GM12878 (cell line): ENCODE results near the gene HSD3B2. TPM values are rescaled to one million over a fixed set of nuclear protein-coding genes. Genes with fewer than 3 reads are reported as not detected.

Experiments used
- ATAC-seq: fragments of 200-7000 bp; cut with Tn5 transposase; 3 replicates; pipeline ENCODE4 v1.9.1; 2020; ENCODE audit warnings: mild to moderate bottlenecking, moderate library complexity
- BruUV-seq: library from RNA; stranded (reverse); fragments of 400-500 nt; replicated peaks from 2 replicates; lab custom pipeline; 2021; lab: Mats Ljungman, UMichigan
- CTCF ChIA-PET: fragments of 300-600 bp; sonication (Branson Sonifier 250); formaldehyde crosslinking; extraction: SDS; loops from one replicate; lab custom pipeline; 2021; ENCODE audit warnings: inconsistent platforms; lab: Yijun Ruan, JAX
- POLR2A ChIA-PET: fragments of 350-600 bp; formaldehyde crosslinking; extraction: SDS; loops from one replicate; lab custom pipeline; 2021; ENCODE audit warnings: inconsistent platforms; lab: Charles Lee
- RAD21 ChIA-PET: fragments of 300-600 bp; sonication (Branson Sonifier 250); formaldehyde crosslinking; loops from one replicate; lab custom pipeline; 2023; ENCODE audit warnings: antibody characterized with exemption; ENCODE audit not compliant: unreplicated experiment; lab: Charles Lee
- SMC1A ChIA-PET: fragments of 300-600 bp; sonication (Branson Sonifier 250); formaldehyde crosslinking; loops from one replicate; lab custom pipeline; 2023; ENCODE audit not compliant: unreplicated experiment, uncharacterized antibody; lab: Charles Lee
- DNase-seq: peaks from one replicate; pipeline ENCODE4 v3.0.0-alpha.2; 2011; ENCODE audit warnings: low read depth, low spot score
- FAIRE-seq: peaks from 3 replicates; lab custom pipeline; 2011; peaks lifted over from hg19 to GRCh38; lab: Jason Lieb, UNC
- H2AFZ ChIP-seq: 2 replicates; pipeline ENCODE4 v1.6.0; 2011; ENCODE audit warnings: low read depth, low read length, control low read depth; ENCODE audit not compliant: control insufficient read depth
- H3K27ac ChIP-seq: 2 replicates; pipeline ENCODE4 v1.5.1; 2011; ENCODE audit warnings: control low read depth; ENCODE audit not compliant: control insufficient read depth, insufficient read depth
- H3K27me3 ChIP-seq, 2 experiments: replicated peaks in 1 of 2; 2 replicates each; pipeline versions ENCODE4 v1.6.0 to v1.6.1; 2011; ENCODE audit warnings: low read length in 1 of 2; ENCODE audit not compliant: control insufficient read depth in 2 of 2, insufficient read depth in 2 of 2
- H3K36me3 ChIP-seq, 2 experiments: 2 replicates each; pipeline ENCODE4 v1.5.1; 2011; ENCODE audit warnings: low read length in 1 of 2; ENCODE audit not compliant: control insufficient read depth in 2 of 2, insufficient read depth in 2 of 2
- H3K4me1 ChIP-seq: 2 replicates; pipeline ENCODE4 v1.6.1; 2011; ENCODE audit warnings: mild to moderate bottlenecking, low read length, moderate library complexity, mixed read lengths; ENCODE audit not compliant: control insufficient read depth, insufficient read depth
- H3K4me2 ChIP-seq: 2 replicates; pipeline ENCODE4 v1.6.0; 2011; ENCODE audit warnings: control low read depth; ENCODE audit not compliant: control insufficient read depth, insufficient read depth
- H3K4me3 ChIP-seq: fragments of 200-600 bp; sonication (generic); 2 replicates; pipeline ENCODE4 v1.5.1; 2016
- H3K79me2 ChIP-seq: 2 replicates; pipeline ENCODE4 v1.6.0; 2011; ENCODE audit warnings: low read length; ENCODE audit not compliant: control insufficient read depth, insufficient read depth
- H3K9ac ChIP-seq: 2 replicates; pipeline ENCODE4 v1.8.0; 2011; ENCODE audit warnings: low read length, control low read depth, mixed read lengths; ENCODE audit not compliant: control insufficient read depth, insufficient read depth
- H3K9me3 ChIP-seq: replicated peaks from 3 replicates; pipeline ENCODE4 v1.5.1; 2011; ENCODE audit warnings: mild to moderate bottlenecking, low read length; ENCODE audit not compliant: control insufficient read depth, insufficient read depth
- H4K20me1 ChIP-seq: 2 replicates; pipeline ENCODE4 v1.6.0; 2011; ENCODE audit not compliant: control insufficient read depth, insufficient read depth
- CREM ChIP-seq: IDR thresholded peaks from 2 replicates; pipeline ENCODE4 v1.6.1; 2014; ENCODE audit warnings: antibody characterized with exemption, low read depth
- EGR1 ChIP-seq, 2 experiments: IDR thresholded peaks; 1 replicate in 1 of 2; 2 replicates in 1 of 2; pipeline ENCODE4 v1.6.1; 2011 to 2012; ENCODE audit warnings: low read depth in 2 of 2, low read length in 2 of 2, borderline replicate concordance in 1 of 2, mild to moderate bottlenecking in 1 of 2, moderate library complexity in 1 of 2
- EZH2 ChIP-seq: IDR thresholded peaks from 2 replicates; pipeline ENCODE4 v1.6.1; 2012; ENCODE audit warnings: low read depth, mild to moderate bottlenecking, control low read depth, inconsistent platforms, low read length, borderline replicate concordance; ENCODE audit not compliant: control insufficient read depth
- FOS ChIP-seq: IDR thresholded peaks from 3 replicates; pipeline ENCODE4 v1.6.1; 2011; ENCODE audit warnings: borderline replicate concordance; ENCODE audit not compliant: insufficient read length; ENCODE audit errors: extremely low read depth
- IRF5 ChIP-seq: fragments of 450-650 bp; IDR thresholded peaks from 2 replicates; pipeline ENCODE4 v1.6.1; 2017; ENCODE audit warnings: borderline replicate concordance
- KDM1A ChIP-seq: fragments of 200-600 bp; sonication (generic); IDR thresholded peaks from 2 replicates; pipeline ENCODE4 v1.6.1; 2016; ENCODE audit warnings: borderline replicate concordance
- MYB ChIP-seq: fragments of 150-350 bp; IDR thresholded peaks from 2 replicates; pipeline ENCODE4 v1.6.1; 2014; ENCODE audit warnings: mild to moderate bottlenecking, low read depth, low read length, borderline replicate concordance
- PAX8 ChIP-seq: fragments of 450-650 bp; IDR thresholded peaks from 2 replicates; pipeline ENCODE4 v1.6.1; 2017; ENCODE audit warnings: mild to moderate bottlenecking, moderate library complexity
- POLR2AphosphoS2 ChIP-seq: IDR thresholded peaks from 2 replicates; pipeline ENCODE4 v1.6.1; 2011; ENCODE audit warnings: low read depth, mild to moderate bottlenecking, low read length, improper control_type of control experiment, moderate library complexity
- POU2F2 ChIP-seq: IDR thresholded peaks from 3 replicates; pipeline ENCODE4 v1.6.1; 2011; ENCODE audit warnings: low read depth, mild to moderate bottlenecking, low read length, borderline replicate concordance
- RELA ChIP-seq: fragments of 450-650 bp; IDR thresholded peaks from 2 replicates; pipeline ENCODE4 v1.8.0; 2014; ENCODE audit warnings: borderline replicate concordance; ENCODE audit not compliant: partially characterized antibody
- REST ChIP-seq: IDR thresholded peaks from 2 replicates; pipeline ENCODE4 v1.6.1; 2012; ENCODE audit warnings: mild to moderate bottlenecking, low read depth, low read length
- SREBF1 ChIP-seq: IDR thresholded peaks from 2 replicates; pipeline ENCODE4 v1.6.1; 2012; ENCODE audit warnings: mild to moderate bottlenecking, low read length
- SUZ12 ChIP-seq: fragments of 200-600 bp; sonication (generic); IDR thresholded peaks from one replicate; pipeline ENCODE4 v1.6.1; 2018; ENCODE audit warnings: antibody characterized with exemption, mild to moderate bottlenecking; ENCODE audit not compliant: unreplicated experiment
- WGBS: methylation state at CpG from one replicate; pipeline ENCODE4 v1.1.6; 2016; ENCODE audit warnings: low lambda C conversion rate; ENCODE audit not compliant: insufficient replicate concordance, insufficient coverage; ENCODE audit errors: missing lambda C conversion rate; 5-methylcytosine and 5-hydroxymethylcytosine counted together
- in situ Hi-C: fragments of 300-500 bp; cut with MboI; formaldehyde crosslinking; loops from 9 replicates; pipeline ENCODE4 v1.14.3; 2018; ENCODE audit warnings: mixed read lengths
- intact Hi-C: fragments of 100-400 bp; cut with micrococcal nuclease; formaldehyde crosslinking; loops from one replicate; pipeline ENCODE4 v1.14.2; 2022; ENCODE audit not compliant: unreplicated experiment
- polyA plus RNA-seq, 11 experiments: library from polyadenylated mRNA; depleted of rRNA in 4 of 11; unstranded in 6 of 11; stranded (reverse) in 5 of 11; fragments of >200 nt; fragmentation: Nextera tagmentation in 4 of 11; fragmentation: Illumina TruSeq in 1 of 11; extraction: Ambion mirVana in 4 of 11; extraction: Trizol in 1 of 11; gene quantifications; 1 replicate in 1 of 11; 2 replicates in 10 of 11; pipeline versions ENCODE4 v1.2.1 to v1.2.3, GENCODE V29; 2011 to 2016; ENCODE audit warnings: inconsistent platforms in 2 of 11, missing spikeins in 2 of 11, low read depth in 1 of 11
- total RNA-seq, 4 experiments: library from RNA; depleted of rRNA in 3 of 4; stranded (reverse); fragments of >200 nt in 3 of 4; fragmentation: Illumina TruSeq in 1 of 4; extraction: Trizol in 1 of 4; gene quantifications; 2 replicates each; pipeline versions ENCODE4 v1.2.1 to v1.2.3, GENCODE V29; 2013 to 2021

Gene HSD3B2
- total and polyA plus RNA-seq, 10 of the 15 experiments (the other 5 are each of a cell fraction or from before 2014, with no cell fraction given), result 0.56 TPM; not detected in 9

GRCh38 chr1:119375366-119375765 is 39.6 kb upstream of the HSD3B2 start:
- DNase-seq (no peak), FAIRE-seq (no peak), ATAC-seq (no peak)
- no peak overlapping the region for H2AFZ ChIP-seq
- H3K36me3 ChIP-seq, result no peaks in the 10 kb centered on the region
- no TSS peak for BruUV-seq
- in situ Hi-C loops (loop anchor here (10.0 kb wide), 1 partner anchor 299 kb away; no protein-coding TSS in a partner anchor), intact Hi-C loops (loop anchor here (10.0 kb wide), 1 partner anchor 99 kb away; no protein-coding TSS in a partner anchor)
- H3K9ac ChIP-seq, result no peak overlapping the region
- H3K27ac ChIP-seq, result no peak overlapping the region
- no peaks in the 10 kb centered on the region for H3K79me2 ChIP-seq
- H3K4me2 ChIP-seq, result no peak overlapping the region
- SMC1A ChIA-PET, result interaction anchor here (0.8 to 2.3 kb wide), 5 partner anchors 9 to 300 kb away, joined by 3 to 6 read pairs (median 3); no protein-coding TSS in a partner anchor
- H3K4me3 ChIP-seq, result no peak overlapping the region
- no peaks in the 10 kb centered on the region; the same call in 2 of the 3 replicates for H3K9me3 ChIP-seq
- no peak for TF ChIP-seq POLR2AphosphoS2
- no peak for TF ChIP-seq IRF5
- TF ChIP-seq EGR1 (IDR thresholded peaks at IDR 0.05; ENCODE audit: borderline replicate concordance in 1 of 2, low read depth in 2 of 2, low read length in 2 of 2), result no peak
- TF ChIP-seq MYB, result no peak
- TF ChIP-seq SREBF1, result no peak
- no peak for TF ChIP-seq FOS
- TF ChIP-seq RELA, result no peak
- no peak for TF ChIP-seq REST
- TF ChIP-seq CREM, result no peak
- no peak for TF ChIP-seq PAX8
- no peak for TF ChIP-seq KDM1A
- TF ChIP-seq SUZ12, result no peak
- no peak for TF ChIP-seq EZH2
- no peak for TF ChIP-seq POU2F2
- WGBS, result 25% methylated on average over 1 of the region's 1 CpG
- peaks cover 5% of the 10 kb centered on the region; the same call in 1 of the 2 replicates for H3K4me1 ChIP-seq
- POLR2A ChIA-PET, result interaction anchor here (0.6 kb wide), 1 partner anchor 17 kb away, joined by 3 read pairs; no protein-coding TSS in a partner anchor
- RAD21 ChIA-PET, result interaction anchor here (0.8 to 1.3 kb wide), 2 partner anchors 81 to 100 kb away, joined by 3 to 4 read pairs; no protein-coding TSS in a partner anchor
- H3K27me3 ChIP-seq, result no peaks in the 10 kb centered on the region
- CTCF ChIA-PET, result interaction anchor here (0.7 to 3.5 kb wide), 5 partner anchors 38 to 99 kb away, joined by 3 to 27 read pairs (median 6); no protein-coding TSS in a partner anchor
- H4K20me1 ChIP-seq, result no peaks in the 10 kb centered on the region
